Sigmoid colon (tissue), 7 donors: ENCODE results near the gene ABCC6. TPM values are rescaled to one million over a fixed set of nuclear protein-coding genes. Genes with fewer than 3 reads are reported as not detected.
"Not testable (repeated sequence)": the region's sequence is repeated elsewhere in the genome, so short reads cannot be mapped to it uniquely, and the experiment has no call there.

Experiments
- DNase-seq: peaks from one replicate; pipeline ENCODE4 v3.0.0-alpha.2; 2019
- H3K27ac ChIP-seq, 4 donors: fragments of 200-600 bp; sonication (generic); one replicate each; pipeline ENCODE4 v1.5.1; 2016 to 2019; ENCODE audit warnings: mild to moderate bottlenecking in 1 of 4
- H3K27me3 ChIP-seq, 3 donors: fragments of 200-600 bp; sonication (generic); one replicate each; pipeline ENCODE4 v1.5.1; 2019; ENCODE audit warnings: mild to moderate bottlenecking in 1 of 3
- H3K36me3 ChIP-seq, 4 donors: fragments of 200-600 bp; sonication (generic); one replicate each; pipeline ENCODE4 v1.5.1; 2016 to 2019
- H3K4me1 ChIP-seq, 4 donors: fragments of 200-600 bp; sonication (generic); one replicate each; pipeline ENCODE4 v1.5.1; 2017 to 2019
- H3K4me3 ChIP-seq, 4 donors: fragments of 200-600 bp; sonication (generic); one replicate each; pipeline ENCODE4 v1.5.1; 2017 to 2019; ENCODE audit warnings: mild to moderate bottlenecking in 2 of 4, moderate library complexity in 1 of 4
- H3K9me3 ChIP-seq, 4 donors: fragments of 200-600 bp in 3 of 4; sonication (generic) in 3 of 4; one replicate each; pipeline versions ENCODE4 v1.5.1 to v1.6.1; 2013 to 2019
- EP300 ChIP-seq, 4 donors: sonication (generic); formaldehyde crosslinking; IDR thresholded peaks; one replicate each; pipeline ENCODE4 v1.6.1; 2017; ENCODE audit warnings: antibody characterized with exemption in 4 of 4
- POLR2A ChIP-seq, 2 donors: fragments of 450-650 bp; IDR thresholded peaks; one replicate each; pipeline ENCODE4 v1.6.1; 2016; ENCODE audit warnings: antibody characterized with exemption in 2 of 2, mild to moderate bottlenecking in 2 of 2, moderate library complexity in 2 of 2
- POLR2AphosphoS5 ChIP-seq, 4 donors: sonication (generic); formaldehyde crosslinking; IDR thresholded peaks; one replicate each; pipeline ENCODE4 v1.6.1; 2017; ENCODE audit warnings: antibody characterized with exemption in 4 of 4
- WGBS, 2 donors: extraction: QIAGEN DNeasy Blood & Tissue Kit; methylation state at CpG; one replicate each; pipeline ENCODE4 v1.1.7; 2013; 5-methylcytosine and 5-hydroxymethylcytosine counted together
- intact Hi-C: fragments of 100-400 bp; cut with DNase I; formaldehyde crosslinking; loops from one replicate; pipeline ENCODE4 v1.15.1; 2023
- polyA plus RNA-seq, 3 donors: library from polyadenylated mRNA; stranded (reverse); fragments of 200-250 nt; gene quantifications; one replicate each; pipeline ENCODE4 v1.2.3, GENCODE V29; 2013
- total RNA-seq, 4 donors: library from RNA; depleted of rRNA; stranded (reverse); fragments of >200 nt; gene quantifications; one replicate each; pipeline ENCODE4 v1.1.0, GENCODE V29; 2016
- TF ChIP-seq, protein P1 (sequence below), 4 experiments: fragments of 450-650 bp in 3 of 4; fragments of 200-600 bp in 1 of 4; IDR thresholded peaks; one replicate each; pipeline ENCODE4 v1.5.1; 2016 to 2019; ENCODE audit warnings: antibody characterized with exemption in 4 of 4, mild to moderate bottlenecking in 3 of 4, moderate library complexity in 2 of 4
- donor health status: healthy with polysubstance abuse.
- donor health status: Bipolar disorder and iron deficiency.
- donor health status: healthy.

The ABCC6 gene
- total and polyA plus RNA-seq, 7 donors, result 0.66 to 22.2 (median 4.6) TPM; not detected in 1

GRCh38 chr16:16197966-16198365, 25.3 kb downstream of the ABCC6 start:
- Histone ChIP-seq H3K4me3 (no peak overlapping the region), H3K27me3 (no peaks in the 10 kb centered on the region), H3K9me3 (no peaks in the 10 kb centered on the region), H3K36me3 (no peaks in the 10 kb centered on the region), H3K27ac (no peak overlapping the region), H3K4me1 (peaks cover 0 to 6% (median 0%) of the 10 kb centered on the region in 4 donors)
- WGBS, 2 donors, result 87 to 88% methylated on average over 17 of the region's 17 CpGs
- intact Hi-C loops, result loop anchor here (10.0 kb wide), 1 partner anchor 433 kb away; no protein-coding TSS in a partner anchor
- DNase-seq, result no peak
- TF ChIP-seq, protein P1, sequence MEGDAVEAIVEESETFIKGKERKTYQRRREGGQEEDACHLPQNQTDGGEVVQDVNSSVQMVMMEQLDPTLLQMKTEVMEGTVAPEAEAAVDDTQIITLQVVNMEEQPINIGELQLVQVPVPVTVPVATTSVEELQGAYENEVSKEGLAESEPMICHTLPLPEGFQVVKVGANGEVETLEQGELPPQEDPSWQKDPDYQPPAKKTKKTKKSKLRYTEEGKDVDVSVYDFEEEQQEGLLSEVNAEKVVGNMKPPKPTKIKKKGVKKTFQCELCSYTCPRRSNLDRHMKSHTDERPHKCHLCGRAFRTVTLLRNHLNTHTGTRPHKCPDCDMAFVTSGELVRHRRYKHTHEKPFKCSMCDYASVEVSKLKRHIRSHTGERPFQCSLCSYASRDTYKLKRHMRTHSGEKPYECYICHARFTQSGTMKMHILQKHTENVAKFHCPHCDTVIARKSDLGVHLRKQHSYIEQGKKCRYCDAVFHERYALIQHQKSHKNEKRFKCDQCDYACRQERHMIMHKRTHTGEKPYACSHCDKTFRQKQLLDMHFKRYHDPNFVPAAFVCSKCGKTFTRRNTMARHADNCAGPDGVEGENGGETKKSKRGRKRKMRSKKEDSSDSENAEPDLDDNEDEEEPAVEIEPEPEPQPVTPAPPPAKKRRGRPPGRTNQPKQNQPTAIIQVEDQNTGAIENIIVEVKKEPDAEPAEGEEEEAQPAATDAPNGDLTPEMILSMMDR (IDR thresholded peaks at IDR 0.05), result no peak
- TF ChIP-seq EP300 (IDR thresholded peaks at IDR 0.05) (no peak), POLR2AphosphoS5 (IDR thresholded peaks at IDR 0.05) (no peak), POLR2A (IDR thresholded peaks at IDR 0.05) (no peak)

DNA sequence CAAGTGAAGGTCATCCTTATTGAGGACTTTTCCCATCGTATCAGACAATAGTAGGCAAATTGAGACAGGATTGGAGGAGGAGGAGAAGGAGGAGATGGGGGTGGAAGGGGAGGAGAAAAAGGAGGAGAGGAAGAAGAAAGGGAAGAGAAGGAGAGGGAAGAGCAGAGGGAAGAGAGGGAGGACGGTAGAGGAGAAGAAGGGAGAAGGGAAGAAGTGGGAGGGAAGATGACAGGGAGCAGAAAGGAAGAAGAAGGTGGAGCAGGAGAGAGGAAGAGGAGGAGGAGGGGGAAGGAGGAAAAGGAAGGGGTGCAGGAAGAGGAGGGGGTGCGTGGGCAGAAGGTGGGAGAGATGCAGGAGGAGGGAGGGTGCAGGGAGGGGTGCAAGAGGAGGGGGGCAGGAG, 26.0 kb downstream of the ABCC6 start:
- TF ChIP-seq, protein P1 (IDR thresholded peaks at IDR 0.05), result no peak
- TF ChIP-seq EP300 (IDR thresholded peaks at IDR 0.05), result no peak
- no peak for TF ChIP-seq POLR2AphosphoS5 (IDR thresholded peaks at IDR 0.05)
- no peak for TF ChIP-seq POLR2A (IDR thresholded peaks at IDR 0.05)
- Histone ChIP-seq H3K9me3 (no peaks in the 10 kb centered on the region), H3K4me3 (no peak overlapping the region), H3K27me3 (no peaks in the 10 kb centered on the region), H3K36me3 (no peaks in the 10 kb centered on the region), H3K4me1 (peaks cover 0 to 6% (median 0%) of the 10 kb centered on the region in 4 donors), H3K27ac (no peak overlapping the region)
- intact Hi-C loops, result loop anchor here (10.0 kb wide), 1 partner anchor 433 kb away; no protein-coding TSS in a partner anchor
- 68 to 72% methylated on average over 3 of the region's 3 CpGs for WGBS, 2 donors
- DNase-seq, result no peak

DNA sequence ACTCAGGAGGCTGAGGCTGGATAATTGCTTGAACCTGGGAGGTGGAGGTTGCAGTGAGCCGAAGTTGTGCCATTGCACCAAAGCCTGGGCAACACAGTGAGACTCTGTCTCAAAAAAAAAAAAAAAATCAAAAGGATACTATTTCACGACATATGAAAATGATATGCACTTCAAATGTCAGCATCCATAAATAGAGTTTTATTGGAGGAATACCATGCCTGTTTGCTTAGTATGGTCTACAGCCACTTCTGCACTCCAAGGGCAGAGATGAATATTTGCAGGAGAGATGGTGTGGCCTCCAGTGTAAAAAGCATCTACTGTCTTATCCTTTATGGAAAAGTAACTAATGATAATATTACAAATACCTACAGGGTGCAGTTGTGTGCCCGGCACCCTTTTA, 27.2 kb downstream of the ABCC6 start:
- no peaks in the 10 kb centered on the region for H3K27me3 ChIP-seq
- no peaks in the 10 kb centered on the region for H3K36me3 ChIP-seq
- intact Hi-C loops, result loop anchor here (10.0 kb wide), 1 partner anchor 431 kb away; no protein-coding TSS in a partner anchor
- no peaks in the 10 kb centered on the region for H3K9me3 ChIP-seq
- H3K4me1 ChIP-seq, result peaks cover 0 to 19% (median 6%) of the 10 kb centered on the region in 4 donors
- TF ChIP-seq EP300 (IDR thresholded peaks at IDR 0.05), result no peak
- TF ChIP-seq POLR2AphosphoS5 (IDR thresholded peaks at IDR 0.05), result no peak
- TF ChIP-seq, protein P1 (IDR thresholded peaks at IDR 0.05), result no peak
- TF ChIP-seq POLR2A (IDR thresholded peaks at IDR 0.05), result no peak
- WGBS, 2 donors, result 85 to 87% methylated on average over 3 of the region's 3 CpGs
- no peak overlapping the region for H3K4me3 ChIP-seq
- DNase-seq, result no peak
- no peak overlapping the region for H3K27ac ChIP-seq

DNA sequence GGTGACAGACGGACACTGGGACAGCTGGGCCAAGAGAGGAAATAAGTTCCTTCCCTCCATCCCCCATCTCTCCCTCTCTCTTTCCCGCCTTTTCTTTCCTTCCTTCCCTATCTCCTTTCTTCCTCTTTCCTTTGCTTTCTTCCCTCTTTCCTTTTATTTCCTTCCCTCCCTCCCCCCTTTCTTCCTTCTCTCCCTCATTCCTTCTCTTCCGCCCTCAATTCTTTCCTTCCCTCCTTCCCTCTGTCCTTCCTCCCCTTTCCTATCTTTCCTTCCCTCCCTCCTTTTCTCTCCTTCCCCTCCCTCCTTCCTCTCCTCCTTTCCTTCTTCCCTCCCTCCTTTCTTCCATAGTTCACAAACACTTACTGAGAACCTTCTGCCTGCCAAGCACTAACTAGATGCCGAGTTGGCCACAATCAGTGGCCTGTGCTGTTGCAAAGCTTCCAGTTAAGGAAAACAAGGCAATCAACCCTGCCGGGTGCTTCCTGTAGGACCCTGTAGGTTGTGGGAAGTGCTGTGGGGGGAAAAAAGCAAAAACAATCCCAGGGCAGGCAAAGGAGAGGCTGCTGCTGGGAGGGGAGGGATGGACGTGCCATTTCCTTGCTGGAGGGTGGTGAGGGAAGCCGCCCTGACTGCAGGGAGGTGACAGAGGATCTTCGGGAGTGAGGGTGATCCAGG, 31.7 kb downstream of the ABCC6 start:
- no peak for DNase-seq
- Histone ChIP-seq H3K27ac (peak overlapping the region in 3 of 4 donors; percentile 37 to 56 (median 50)), H3K4me1 (peaks cover 0 to 20% (median 6%) of the 10 kb centered on the region in 4 donors), H3K36me3 (no peaks in the 10 kb centered on the region), H3K4me3 (no peak overlapping the region), H3K9me3 (no peaks in the 10 kb centered on the region), H3K27me3 (no peaks in the 10 kb centered on the region)
- intact Hi-C loops, result loop anchor here (5.0 to 10.0 kb wide), 4 partner anchors 39 to 764 kb away; partner anchors contain the start of gene NDE1
- TF ChIP-seq, protein P1 (IDR thresholded peaks at IDR 0.05), result no peak
- no peak for TF ChIP-seq EP300 (IDR thresholded peaks at IDR 0.05)
- no peak for TF ChIP-seq POLR2AphosphoS5 (IDR thresholded peaks at IDR 0.05)
- no peak for TF ChIP-seq POLR2A (IDR thresholded peaks at IDR 0.05)
- 77 to 83% methylated on average over 7 to 8 of the region's 8 CpGs for WGBS, 2 donors

DNA sequence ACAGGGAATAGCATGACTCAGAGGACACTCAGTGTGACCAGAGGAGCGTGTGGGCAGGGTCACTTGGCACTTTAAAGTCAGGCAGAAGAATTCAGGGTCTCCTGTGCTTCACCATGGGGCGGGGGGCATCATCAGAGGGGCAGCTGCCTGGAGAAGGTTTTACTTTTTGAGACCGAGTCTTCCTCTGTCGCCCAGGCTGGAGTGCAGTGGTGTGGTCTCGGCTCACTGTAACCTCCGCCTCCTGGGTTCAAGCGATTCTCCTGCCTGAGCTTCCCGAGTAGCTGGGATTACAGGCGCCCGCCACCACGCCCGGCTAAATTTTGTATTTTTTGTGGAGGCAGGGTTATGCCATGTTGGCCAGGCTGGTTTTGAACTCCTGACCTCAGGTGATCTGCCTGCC, 32.3 kb downstream of the ABCC6 start:
- intact Hi-C loops, result loop anchor here (5.0 to 10.0 kb wide), 4 partner anchors 39 to 764 kb away; partner anchors contain the start of gene NDE1
- H3K27ac ChIP-seq, result peak overlapping the region in 1 of 4 donors; percentile 56
- H3K9me3 ChIP-seq, H3K27me3 ChIP-seq, H3K36me3 ChIP-seq, H3K4me3 ChIP-seq, DNase-seq: not testable (repeated sequence)
- H3K4me1 ChIP-seq, result peaks cover 0 to 20% (median 6%) of the 10 kb centered on the region in 4 donors
- 91 to 95% methylated on average over 12 of the region's 12 CpGs for WGBS, 2 donors
